Tibial nerve (tissue), 3 donors: Measurements from ENCODE around the gene CYTH2.

Experiments
- CTCF ChIP-seq, 5 experiments: fragments of 200-600 bp in 3 of 5; fragments of 450-650 bp in 2 of 5; sonication (generic) in 3 of 5; IDR thresholded peaks; one replicate each; pipeline ENCODE4 v1.5.1; 2016 to 2019; ENCODE audit warnings: antibody characterized with exemption in 5 of 5, mild to moderate bottlenecking in 3 of 5, moderate library complexity in 2 of 5
- POLR2A ChIP-seq, 2 donors: fragments of 450-650 bp; IDR thresholded peaks; one replicate each; pipeline ENCODE4 v1.6.1; 2017; ENCODE audit warnings: antibody characterized with exemption in 2 of 2, mild to moderate bottlenecking in 2 of 2, moderate library complexity in 2 of 2

GRCh38 chr19:48524221-48524620 lies 55.1 kb downstream of the CYTH2 start:
- TF ChIP-seq POLR2A (IDR thresholded peaks at IDR 0.05) (no peak), CTCF (IDR thresholded peaks at IDR 0.05) (no peak)
